ENCODE data around the gene FAM98B. TPM values are rescaled to one million over a fixed set of nuclear protein-coding genes. Genes with fewer than 3 reads are reported as not detected.

The FAM98B gene
- total RNA-seq, 1 donor from 2014 or later = 24.8 TPM

GRCh38 chr15:38506997-38507396, 53.1 kb downstream of the FAM98B start:
- TF ChIP-seq CTCF (IDR thresholded peaks at IDR 0.05) = no peak
- DNase-seq (no peak), ATAC-seq (no peak)
- Histone ChIP-seq H3K27me3 (no peaks in the 10 kb centered on the region), H3K36me3 (no peaks in the 10 kb centered on the region), H3K27ac (no peak overlapping the region), H3K4me1 (no peaks in the 10 kb centered on the region), H3K4me3 (no peak overlapping the region), H3K9me3 (no peaks in the 10 kb centered on the region)
- intact Hi-C loops (cut with DNase I) = no loop called here

GRCh38 chr15:38507570-38507969, 53.6 kb downstream of the FAM98B start:
- no peaks in the 10 kb centered on the region for H3K36me3 ChIP-seq
- no peak overlapping the region for H3K27ac ChIP-seq
- H3K4me3 ChIP-seq = no peak overlapping the region
- ATAC-seq = no peak
- no peak for TF ChIP-seq CTCF (IDR thresholded peaks at IDR 0.05)
- H3K4me1 ChIP-seq = no peaks in the 10 kb centered on the region
- DNase-seq = no peak
- intact Hi-C loops (cut with DNase I) = no loop called here
- H3K27me3 ChIP-seq = no peaks in the 10 kb centered on the region
- no peaks in the 10 kb centered on the region for H3K9me3 ChIP-seq

GRCh38 chr15:38508647-38509046, 54.7 kb downstream of the FAM98B start:
- intact Hi-C loops (cut with DNase I) = no loop called here
- Histone ChIP-seq H3K9me3 (no peaks in the 10 kb centered on the region), H3K27ac (no peak overlapping the region), H3K4me3 (no peak overlapping the region), H3K36me3 (no peaks in the 10 kb centered on the region), H3K4me1 (no peaks in the 10 kb centered on the region), H3K27me3 (no peaks in the 10 kb centered on the region)
- ATAC-seq = no peak
- TF ChIP-seq CTCF (IDR thresholded peaks at IDR 0.05) = no peak
- no peak for DNase-seq

DNA sequence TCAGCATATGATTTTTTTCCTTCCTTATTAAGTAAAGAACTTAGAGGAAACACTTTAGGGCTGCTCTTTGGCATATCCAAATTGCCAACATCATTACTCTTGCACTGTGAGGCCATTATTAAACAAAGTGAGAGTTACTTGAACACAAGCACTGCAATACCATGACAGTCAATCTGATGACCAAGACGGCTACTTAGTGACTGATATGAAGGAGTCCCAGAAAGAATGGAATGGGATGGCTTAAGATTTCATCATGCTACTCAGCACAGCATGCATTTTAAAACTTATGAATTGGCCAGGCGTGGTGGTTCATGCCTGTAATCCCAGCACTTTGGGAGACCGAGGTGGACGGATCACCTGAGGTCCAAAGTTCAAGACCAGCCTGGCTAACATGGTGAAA, 55.2 kb downstream of the FAM98B start:
- TF ChIP-seq CTCF (IDR thresholded peaks at IDR 0.05) = no peak
- no peaks in the 10 kb centered on the region for H3K27me3 ChIP-seq
- H3K4me3 ChIP-seq = no peak overlapping the region
- H3K4me1 ChIP-seq = no peaks in the 10 kb centered on the region
- intact Hi-C loops (cut with DNase I) = no loop called here
- no peaks in the 10 kb centered on the region for H3K9me3 ChIP-seq
- H3K27ac ChIP-seq = no peak overlapping the region
- ATAC-seq (no peak), DNase-seq (no peak)
- no peaks in the 10 kb centered on the region for H3K36me3 ChIP-seq

DNA sequence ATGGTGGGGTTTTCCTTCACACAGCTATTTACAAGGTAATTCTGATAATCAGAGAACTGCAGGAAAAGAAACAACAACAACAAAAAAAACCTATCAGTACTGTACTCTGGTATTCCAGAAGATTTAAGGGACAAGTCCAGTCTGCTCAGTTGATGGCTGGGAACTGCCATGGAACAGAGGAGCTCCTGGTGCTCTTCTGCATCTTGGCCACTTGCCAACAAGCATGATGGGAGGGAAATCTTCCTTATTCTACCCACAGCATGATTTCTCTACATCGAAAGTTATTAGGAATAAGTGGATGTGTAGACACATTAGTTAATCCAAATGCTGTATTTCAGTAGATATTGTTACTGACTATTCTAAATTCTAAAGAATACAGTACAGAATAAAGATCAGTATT, 59.0 kb downstream of the FAM98B start:
- Histone ChIP-seq H3K9me3 (no peaks in the 10 kb centered on the region), H3K4me1 (no peaks in the 10 kb centered on the region), H3K4me3 (no peak overlapping the region), H3K36me3 (no peaks in the 10 kb centered on the region), H3K27me3 (peaks cover 5% of the 10 kb centered on the region), H3K27ac (no peak overlapping the region)
- DNase-seq (no peak), ATAC-seq (no peak)
- TF ChIP-seq CTCF (IDR thresholded peaks at IDR 0.05) = no peak
- intact Hi-C loops (cut with DNase I) = no loop called here

- TF ChIP-seq CTCF (IDR thresholded peaks at IDR 0.05) = no peak
- intact Hi-C loops (cut with DNase I) = no loop called here
- Histone ChIP-seq H3K9me3 (no peaks in the 10 kb centered on the region), H3K27me3 (peaks cover 5% of the 10 kb centered on the region), H3K36me3 (no peaks in the 10 kb centered on the region), H3K27ac (no peak overlapping the region), H3K4me1 (no peaks in the 10 kb centered on the region), H3K4me3 (no peak overlapping the region)
- DNase-seq (no peak), ATAC-seq (no peak)
These were observed 60.7 kb downstream of the FAM98B start for GRCh38 chr15:38514601-38515000.

Measured in upper lobe of right lung (tissue), 1 donor.